Prostate gland (tissue), 2 donors: ENCODE results near the gene POFUT1.

Source experiments
- CTCF ChIP-seq, 4 experiments: fragments of 200-600 bp in 2 of 4; fragments of 450-650 bp in 2 of 4; sonication (generic) in 2 of 4; IDR thresholded peaks; 1 replicate in 3 of 4; 2 replicates in 1 of 4; pipeline ENCODE4 v1.5.1; 2016 to 2019; ENCODE audit warnings: antibody characterized with exemption in 4 of 4, mild to moderate bottlenecking in 2 of 4, moderate library complexity in 2 of 4
- POLR2AphosphoS5 ChIP-seq: sonication (generic); formaldehyde crosslinking; IDR thresholded peaks from one replicate; pipeline ENCODE4 v1.6.1; 2017; ENCODE audit warnings: antibody characterized with exemption

GRCh38 chr20:32191422-32191821 is 16.3 kb upstream of the POFUT1 start:
- no peak for TF ChIP-seq POLR2AphosphoS5
- TF ChIP-seq CTCF (IDR thresholded peaks at IDR 0.05): no peak
